ENCODE data around the gene CHN2.

CHN2 gene

DNA sequence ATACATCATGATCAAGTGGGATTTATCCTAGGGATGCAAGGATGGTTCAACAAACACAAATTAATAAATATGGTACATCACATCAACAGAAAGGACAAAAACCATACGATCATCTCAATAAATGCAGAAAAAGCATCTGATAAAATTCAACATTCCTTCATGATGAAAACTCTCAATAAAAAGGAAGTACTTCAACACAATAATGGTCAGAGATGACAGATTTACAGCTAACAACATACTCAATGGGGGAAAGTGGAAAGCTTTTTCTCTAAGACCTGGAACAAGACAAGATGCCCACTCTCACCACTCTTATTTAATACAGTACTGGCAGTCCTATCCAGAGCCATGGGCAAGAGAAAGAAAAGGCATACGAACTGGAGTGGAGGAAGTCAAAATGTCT lies 329.2 kb downstream of the CHN2 start:
- TF ChIP-seq TAF1 (IDR thresholded peaks at IDR 0.05; ENCODE audit: borderline replicate concordance, insufficient read depth, low read length), result no peak
- TF ChIP-seq, protein P1, sequence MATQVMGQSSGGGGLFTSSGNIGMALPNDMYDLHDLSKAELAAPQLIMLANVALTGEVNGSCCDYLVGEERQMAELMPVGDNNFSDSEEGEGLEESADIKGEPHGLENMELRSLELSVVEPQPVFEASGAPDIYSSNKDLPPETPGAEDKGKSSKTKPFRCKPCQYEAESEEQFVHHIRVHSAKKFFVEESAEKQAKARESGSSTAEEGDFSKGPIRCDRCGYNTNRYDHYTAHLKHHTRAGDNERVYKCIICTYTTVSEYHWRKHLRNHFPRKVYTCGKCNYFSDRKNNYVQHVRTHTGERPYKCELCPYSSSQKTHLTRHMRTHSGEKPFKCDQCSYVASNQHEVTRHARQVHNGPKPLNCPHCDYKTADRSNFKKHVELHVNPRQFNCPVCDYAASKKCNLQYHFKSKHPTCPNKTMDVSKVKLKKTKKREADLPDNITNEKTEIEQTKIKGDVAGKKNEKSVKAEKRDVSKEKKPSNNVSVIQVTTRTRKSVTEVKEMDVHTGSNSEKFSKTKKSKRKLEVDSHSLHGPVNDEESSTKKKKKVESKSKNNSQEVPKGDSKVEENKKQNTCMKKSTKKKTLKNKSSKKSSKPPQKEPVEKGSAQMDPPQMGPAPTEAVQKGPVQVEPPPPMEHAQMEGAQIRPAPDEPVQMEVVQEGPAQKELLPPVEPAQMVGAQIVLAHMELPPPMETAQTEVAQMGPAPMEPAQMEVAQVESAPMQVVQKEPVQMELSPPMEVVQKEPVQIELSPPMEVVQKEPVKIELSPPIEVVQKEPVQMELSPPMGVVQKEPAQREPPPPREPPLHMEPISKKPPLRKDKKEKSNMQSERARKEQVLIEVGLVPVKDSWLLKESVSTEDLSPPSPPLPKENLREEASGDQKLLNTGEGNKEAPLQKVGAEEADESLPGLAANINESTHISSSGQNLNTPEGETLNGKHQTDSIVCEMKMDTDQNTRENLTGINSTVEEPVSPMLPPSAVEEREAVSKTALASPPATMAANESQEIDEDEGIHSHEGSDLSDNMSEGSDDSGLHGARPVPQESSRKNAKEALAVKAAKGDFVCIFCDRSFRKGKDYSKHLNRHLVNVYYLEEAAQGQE (IDR thresholded peaks at IDR 0.05; ENCODE audit: insufficient read depth in 1 of 2, low read depth in 2 of 2, low read length in 2 of 2), result no peak
- no peak for TF ChIP-seq SIN3A (IDR thresholded peaks at IDR 0.05; ENCODE audit: borderline replicate concordance, insufficient read depth, low read length)
- no peak for TF ChIP-seq FOXP2 (optimal IDR thresholded peaks at IDR 0.05; ENCODE audit: borderline replicate concordance, extremely low read depth, extremely low read length, insufficient read depth)
- no peak for TF ChIP-seq POLR2AphosphoS5 (IDR thresholded peaks at IDR 0.05; ENCODE audit: low read depth, low read length)

DNA sequence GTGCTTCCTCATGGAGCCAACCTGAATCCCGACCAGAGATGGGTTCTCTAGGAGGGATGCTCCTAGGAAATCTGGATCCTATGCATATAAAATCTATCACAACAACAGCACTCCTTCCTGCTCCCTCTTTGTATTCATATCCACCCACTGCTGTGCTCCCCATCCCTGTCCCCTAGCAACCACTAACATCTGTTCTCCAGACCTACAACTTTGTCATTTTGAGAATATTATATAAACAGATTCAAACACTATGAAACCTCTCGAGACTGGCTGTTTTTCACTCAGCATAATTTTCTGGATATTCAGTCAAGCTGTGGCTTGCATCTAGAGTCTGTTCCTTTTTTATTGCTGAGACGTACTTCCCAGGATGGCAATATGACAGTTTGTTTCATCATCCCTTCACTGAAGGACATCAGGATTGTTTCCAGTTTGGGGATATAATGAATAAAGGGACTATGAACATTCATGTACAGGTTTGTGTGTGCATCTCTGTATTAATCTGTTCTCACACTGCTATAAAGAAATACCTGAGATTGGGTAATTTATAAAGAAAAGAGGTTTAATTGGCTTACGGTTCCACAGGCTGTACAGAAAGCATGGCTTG lies 333.0 kb downstream of the CHN2 start:
- TF ChIP-seq SIN3A (IDR thresholded peaks at IDR 0.05; ENCODE audit: borderline replicate concordance, insufficient read depth, low read length) (no peak), POLR2AphosphoS5 (IDR thresholded peaks at IDR 0.05; ENCODE audit: low read depth, low read length) (no peak), TAF1 (IDR thresholded peaks at IDR 0.05; ENCODE audit: borderline replicate concordance, insufficient read depth, low read length) (no peak), FOXP2 (optimal IDR thresholded peaks at IDR 0.05; ENCODE audit: borderline replicate concordance, extremely low read depth, extremely low read length, insufficient read depth) (no peak)
- TF ChIP-seq, protein P1 (IDR thresholded peaks at IDR 0.05; ENCODE audit: insufficient read depth in 1 of 2, low read depth in 2 of 2, low read length in 2 of 2), result no peak

All from PFSK-1 (cell line).